OCI-LY7 (cell line): Measurements from ENCODE around the gene IFI27L1.

Experiments
- EZH2phosphoT487 ChIP-seq: fragments of 200-600 bp; sonication (generic); IDR thresholded peaks from 2 replicates; pipeline ENCODE4 v1.6.1; 2018; ENCODE audit warnings: low read depth, borderline replicate concordance, mild to moderate bottlenecking, mixed run types, antibody characterized with exemption, low read length, moderate library complexity, mixed read lengths
- TF ChIP-seq, protein P1 (sequence below): fragments of 200-600 bp; sonication (generic); conservative IDR thresholded peaks from 2 replicates; pipeline ENCODE4 v1.5.1; 2014; ENCODE audit warnings: mild to moderate bottlenecking, antibody characterized with exemption, low read length, moderate library complexity, mixed read lengths

DNA sequence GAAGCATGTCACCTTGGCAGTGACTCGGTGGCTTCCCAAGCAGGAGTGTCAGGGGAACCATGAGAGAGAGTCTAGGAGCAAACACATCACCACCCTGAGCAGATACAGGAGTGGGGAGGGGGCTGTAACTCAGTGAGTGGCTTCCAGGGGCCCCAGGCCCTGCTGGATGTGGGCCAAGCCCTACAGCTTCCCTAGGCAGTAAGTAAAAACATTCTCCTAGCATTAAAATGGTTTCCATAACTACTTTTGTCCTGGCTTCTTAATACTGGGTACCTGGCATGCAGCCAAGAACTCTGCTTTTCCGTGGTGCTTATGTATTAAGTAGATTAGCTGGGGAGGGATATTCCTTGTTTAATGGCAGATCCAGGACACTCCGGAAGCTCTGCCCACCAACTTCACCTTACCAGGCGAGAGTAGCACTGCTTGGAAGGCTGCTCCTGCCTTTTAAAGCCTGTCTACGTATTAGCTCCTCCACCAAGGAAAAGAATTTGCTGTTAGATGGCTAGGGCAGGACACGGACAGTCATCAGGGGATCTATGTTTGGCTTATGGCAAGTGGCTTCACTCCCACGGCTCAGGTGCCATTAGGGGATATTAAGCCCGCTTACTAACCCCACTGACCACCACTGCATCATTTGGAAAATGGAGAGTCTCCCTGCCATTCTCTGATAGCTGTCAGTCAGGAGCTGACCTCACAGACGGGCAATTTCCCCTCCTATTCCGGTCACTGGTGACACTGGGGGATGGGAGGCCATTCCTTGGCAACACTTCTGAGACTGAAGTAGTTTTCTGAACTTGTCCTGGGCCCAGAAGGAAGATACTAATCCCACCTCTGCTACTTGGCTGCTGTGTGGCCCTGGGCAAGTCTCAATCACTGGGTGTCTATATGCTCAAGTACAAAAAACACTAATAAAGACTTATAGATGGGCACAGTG lies 32.2 kb upstream of the IFI27L1 start:
- TF ChIP-seq, protein P1, sequence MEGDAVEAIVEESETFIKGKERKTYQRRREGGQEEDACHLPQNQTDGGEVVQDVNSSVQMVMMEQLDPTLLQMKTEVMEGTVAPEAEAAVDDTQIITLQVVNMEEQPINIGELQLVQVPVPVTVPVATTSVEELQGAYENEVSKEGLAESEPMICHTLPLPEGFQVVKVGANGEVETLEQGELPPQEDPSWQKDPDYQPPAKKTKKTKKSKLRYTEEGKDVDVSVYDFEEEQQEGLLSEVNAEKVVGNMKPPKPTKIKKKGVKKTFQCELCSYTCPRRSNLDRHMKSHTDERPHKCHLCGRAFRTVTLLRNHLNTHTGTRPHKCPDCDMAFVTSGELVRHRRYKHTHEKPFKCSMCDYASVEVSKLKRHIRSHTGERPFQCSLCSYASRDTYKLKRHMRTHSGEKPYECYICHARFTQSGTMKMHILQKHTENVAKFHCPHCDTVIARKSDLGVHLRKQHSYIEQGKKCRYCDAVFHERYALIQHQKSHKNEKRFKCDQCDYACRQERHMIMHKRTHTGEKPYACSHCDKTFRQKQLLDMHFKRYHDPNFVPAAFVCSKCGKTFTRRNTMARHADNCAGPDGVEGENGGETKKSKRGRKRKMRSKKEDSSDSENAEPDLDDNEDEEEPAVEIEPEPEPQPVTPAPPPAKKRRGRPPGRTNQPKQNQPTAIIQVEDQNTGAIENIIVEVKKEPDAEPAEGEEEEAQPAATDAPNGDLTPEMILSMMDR: no peak
- TF ChIP-seq EZH2phosphoT487: no peak
